Measurements from ENCODE around the gene MRPL41.
A peak's percentile ranks its signal among the peaks of the same experiment; 100 is the strongest.

DNA sequence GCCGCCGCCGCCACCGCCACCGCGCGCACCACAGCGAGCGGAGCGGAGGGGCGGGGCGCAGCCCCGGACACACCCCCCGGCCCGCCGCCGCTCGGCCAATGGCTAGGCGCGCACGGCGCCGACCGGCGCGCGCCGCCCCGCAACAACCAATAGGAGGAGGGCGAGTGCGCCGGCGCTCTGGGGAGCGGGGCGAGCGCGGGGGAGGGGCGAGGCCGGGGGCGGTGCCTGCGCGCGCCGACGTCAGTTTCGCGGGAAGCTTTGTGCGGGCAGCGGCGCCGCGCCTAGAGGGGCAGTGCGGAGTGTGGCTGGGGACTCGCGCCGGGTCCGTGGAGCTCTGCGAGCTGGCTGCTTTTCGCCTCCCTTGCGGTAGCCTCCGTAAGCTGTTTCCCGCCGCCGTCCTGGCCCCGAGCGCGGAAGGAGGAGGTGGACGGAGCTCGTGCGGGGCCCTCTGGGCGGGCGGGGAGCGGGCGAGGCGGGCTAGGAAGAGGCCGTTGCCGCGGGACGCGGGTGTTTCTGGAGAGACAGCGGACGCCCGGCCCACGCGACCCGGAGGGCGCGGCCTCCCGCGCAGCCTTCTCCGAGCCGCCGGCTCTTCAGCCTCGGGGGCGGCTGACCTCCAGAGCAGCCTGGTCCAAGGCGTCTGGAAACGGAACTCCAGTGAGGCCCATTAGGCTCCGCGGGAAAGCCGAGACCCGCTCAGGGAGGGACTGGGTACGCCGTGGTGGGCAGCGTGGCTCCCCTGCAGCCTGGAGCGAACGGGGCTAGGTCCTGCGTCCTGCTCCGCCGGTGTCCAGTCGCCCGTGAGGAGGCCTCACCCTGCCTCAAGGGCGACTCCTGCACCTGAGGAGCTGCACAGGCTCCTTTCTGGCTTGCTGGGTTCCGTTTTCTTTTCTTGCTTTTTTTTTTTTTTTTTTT lies 39.0 kb downstream of the MRPL41 start, which contains the start of gene ZMYND19:
- TF ChIP-seq, protein P1, sequence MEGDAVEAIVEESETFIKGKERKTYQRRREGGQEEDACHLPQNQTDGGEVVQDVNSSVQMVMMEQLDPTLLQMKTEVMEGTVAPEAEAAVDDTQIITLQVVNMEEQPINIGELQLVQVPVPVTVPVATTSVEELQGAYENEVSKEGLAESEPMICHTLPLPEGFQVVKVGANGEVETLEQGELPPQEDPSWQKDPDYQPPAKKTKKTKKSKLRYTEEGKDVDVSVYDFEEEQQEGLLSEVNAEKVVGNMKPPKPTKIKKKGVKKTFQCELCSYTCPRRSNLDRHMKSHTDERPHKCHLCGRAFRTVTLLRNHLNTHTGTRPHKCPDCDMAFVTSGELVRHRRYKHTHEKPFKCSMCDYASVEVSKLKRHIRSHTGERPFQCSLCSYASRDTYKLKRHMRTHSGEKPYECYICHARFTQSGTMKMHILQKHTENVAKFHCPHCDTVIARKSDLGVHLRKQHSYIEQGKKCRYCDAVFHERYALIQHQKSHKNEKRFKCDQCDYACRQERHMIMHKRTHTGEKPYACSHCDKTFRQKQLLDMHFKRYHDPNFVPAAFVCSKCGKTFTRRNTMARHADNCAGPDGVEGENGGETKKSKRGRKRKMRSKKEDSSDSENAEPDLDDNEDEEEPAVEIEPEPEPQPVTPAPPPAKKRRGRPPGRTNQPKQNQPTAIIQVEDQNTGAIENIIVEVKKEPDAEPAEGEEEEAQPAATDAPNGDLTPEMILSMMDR (IDR thresholded peaks at IDR 0.05) = peak in 1 of 4 experiments; percentile 7
- TF ChIP-seq POLR2A (IDR thresholded peaks at IDR 0.05) = no peak

All from gastroesophageal sphincter (tissue), 3 donors.